Measurements from ENCODE around the gene DDX5. TPM values are rescaled to one million over a fixed set of nuclear protein-coding genes. Genes with fewer than 3 reads are reported as not detected.

Gene DDX5
- total and polyA plus RNA-seq, 2 of the 13 experiments (the other 11 are each of a cell fraction or from before 2014, with no cell fraction given) = 503 to 684 TPM

DNA sequence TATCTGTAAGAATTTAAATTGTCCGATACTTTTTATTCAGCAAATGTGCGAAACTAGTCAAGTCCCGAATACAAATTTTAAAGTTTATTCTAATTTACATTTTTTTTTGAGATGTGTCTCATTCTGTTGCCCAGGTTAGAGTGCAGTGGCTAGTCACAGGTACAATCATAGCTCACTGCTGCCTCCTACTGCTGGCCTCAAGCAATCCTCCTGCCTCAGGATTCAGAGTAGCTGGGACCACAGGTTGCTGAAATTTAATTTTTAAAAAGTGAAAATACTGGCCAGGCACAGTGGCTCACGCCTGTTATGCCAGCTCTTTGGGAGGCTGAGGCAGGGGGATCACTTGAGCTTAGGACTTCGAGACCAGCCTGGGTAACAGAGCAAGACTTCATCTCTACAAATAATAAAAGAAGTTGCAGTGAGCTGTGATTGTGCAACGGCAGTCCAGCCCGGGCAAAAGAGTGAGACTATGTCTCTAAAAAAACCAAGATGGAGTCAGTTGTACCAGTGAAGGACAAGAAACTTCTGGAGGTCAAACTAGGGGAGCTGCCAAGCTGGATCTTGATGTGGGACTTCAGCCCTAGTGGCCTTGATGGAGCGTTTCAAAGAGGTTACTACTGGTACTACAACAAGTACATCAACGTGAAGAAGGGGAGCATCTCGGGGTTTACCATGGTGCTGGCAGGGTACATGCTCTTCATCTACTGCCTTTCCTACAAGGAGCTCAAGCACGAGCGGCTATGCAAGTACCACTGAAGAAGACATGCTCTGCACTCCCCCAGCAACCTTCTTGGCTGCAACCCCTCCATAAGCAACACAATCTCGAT is 14.8 kb downstream of the DDX5 start (continued):
- TF ChIP-seq, protein P1, sequence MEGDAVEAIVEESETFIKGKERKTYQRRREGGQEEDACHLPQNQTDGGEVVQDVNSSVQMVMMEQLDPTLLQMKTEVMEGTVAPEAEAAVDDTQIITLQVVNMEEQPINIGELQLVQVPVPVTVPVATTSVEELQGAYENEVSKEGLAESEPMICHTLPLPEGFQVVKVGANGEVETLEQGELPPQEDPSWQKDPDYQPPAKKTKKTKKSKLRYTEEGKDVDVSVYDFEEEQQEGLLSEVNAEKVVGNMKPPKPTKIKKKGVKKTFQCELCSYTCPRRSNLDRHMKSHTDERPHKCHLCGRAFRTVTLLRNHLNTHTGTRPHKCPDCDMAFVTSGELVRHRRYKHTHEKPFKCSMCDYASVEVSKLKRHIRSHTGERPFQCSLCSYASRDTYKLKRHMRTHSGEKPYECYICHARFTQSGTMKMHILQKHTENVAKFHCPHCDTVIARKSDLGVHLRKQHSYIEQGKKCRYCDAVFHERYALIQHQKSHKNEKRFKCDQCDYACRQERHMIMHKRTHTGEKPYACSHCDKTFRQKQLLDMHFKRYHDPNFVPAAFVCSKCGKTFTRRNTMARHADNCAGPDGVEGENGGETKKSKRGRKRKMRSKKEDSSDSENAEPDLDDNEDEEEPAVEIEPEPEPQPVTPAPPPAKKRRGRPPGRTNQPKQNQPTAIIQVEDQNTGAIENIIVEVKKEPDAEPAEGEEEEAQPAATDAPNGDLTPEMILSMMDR (CRISPR knock-in tag; IDR thresholded peaks at IDR 0.05) = peak; percentile 70
- TF ChIP-seq ZNF335 (CRISPR knock-in tag; IDR thresholded peaks at IDR 0.05) = no peak
- TF ChIP-seq, protein P2, sequence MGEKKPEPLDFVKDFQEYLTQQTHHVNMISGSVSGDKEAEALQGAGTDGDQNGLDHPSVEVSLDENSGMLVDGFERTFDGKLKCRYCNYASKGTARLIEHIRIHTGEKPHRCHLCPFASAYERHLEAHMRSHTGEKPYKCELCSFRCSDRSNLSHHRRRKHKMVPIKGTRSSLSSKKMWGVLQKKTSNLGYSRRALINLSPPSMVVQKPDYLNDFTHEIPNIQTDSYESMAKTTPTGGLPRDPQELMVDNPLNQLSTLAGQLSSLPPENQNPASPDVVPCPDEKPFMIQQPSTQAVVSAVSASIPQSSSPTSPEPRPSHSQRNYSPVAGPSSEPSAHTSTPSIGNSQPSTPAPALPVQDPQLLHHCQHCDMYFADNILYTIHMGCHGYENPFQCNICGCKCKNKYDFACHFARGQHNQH (CRISPR knock-in tag; IDR thresholded peaks at IDR 0.05) = 0 out of 2 replicates have a peak, but pooled peaks have one; percentile 24
- peak; percentile 32; the same call in 1 of the 2 replicates for TF ChIP-seq RBFOX2 (IDR thresholded peaks at IDR 0.05; ENCODE audit: low read depth, low read length)
- TF ChIP-seq HMG20A (CRISPR knock-in tag; IDR thresholded peaks at IDR 0.05; ENCODE audit: borderline replicate concordance) = no peak

DNA sequence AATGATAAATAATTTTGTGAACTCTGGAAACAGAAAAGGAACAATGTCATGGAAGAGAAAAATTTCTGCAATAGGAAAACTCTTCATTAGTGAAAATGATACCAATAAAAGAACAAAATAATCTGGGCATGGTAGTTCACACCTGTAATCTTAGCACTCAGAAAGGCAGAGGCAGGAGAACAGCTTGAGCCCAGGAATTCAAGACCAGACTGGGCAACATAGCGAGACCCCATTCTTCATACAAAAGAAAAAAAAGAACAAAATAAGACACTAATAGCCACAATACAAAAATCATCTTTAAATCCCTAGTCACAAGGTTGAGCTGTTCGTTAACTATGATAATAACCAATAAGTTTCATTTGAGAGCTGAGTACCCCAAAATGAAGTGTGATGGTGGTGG is 17.8 kb downstream of the DDX5 start:
- BruUV-seq (replicated peaks) = no TSS peak
- H3K9me3 ChIP-seq (ENCODE audit: low read length) = no peaks in the 10 kb centered on the region
- peaks cover 13 to 55% of the 10 kb centered on the region in 2 experiments for H3K36me3 ChIP-seq (replicated peaks in 1 of 2; ENCODE audit: control insufficient read depth in 1 of 2, insufficient read depth in 2 of 2, low read length in 2 of 2)
- H3K4me1 ChIP-seq (ENCODE audit: insufficient read depth, low read length) = 0 out of 2 replicates have a peak, but pooled peaks cover 5% of the 10 kb centered on the region
- H3K4me3 ChIP-seq (replicated peaks in 1 of 3; ENCODE audit: insufficient read depth in 1 of 3, low read depth in 2 of 3, low read length in 3 of 3) = no peak overlapping the region
- WGBS (ENCODE audit: low lambda C conversion rate) = 95% methylated on average over 2 of the region's 2 CpGs
- ChIA-PET CTCF (ENCODE audit: low intra/inter-chr PET ratio, low total read pairs) (interaction anchor here (4.8 kb wide), 1 partner anchor 69 kb away, joined by 57 read pairs; no protein-coding TSS in a partner anchor), POLR2A (no interaction called here)
- FAIRE-seq (no peak), ATAC-seq (no peak), DNase-seq (ENCODE audit: low spot score) (no peak)
- no peak overlapping the region for H2AFZ ChIP-seq (ENCODE audit: low read length)
- no peak overlapping the region for H3K27ac ChIP-seq (ENCODE audit: extremely low read length, insufficient read depth, low read length)
- no peak overlapping the region for H3K9ac ChIP-seq (ENCODE audit: insufficient read depth, low read depth, low read length)
- in situ Hi-C loops (cut with HindIII; ENCODE audit: extremely low pct_ligation_motif_present, low pct_unique_long_range_greater_than_20kb) = no loop called here
- H3K79me2 ChIP-seq (ENCODE audit: insufficient read depth, low read length) = peaks cover 6% of the 10 kb centered on the region
- no peaks in the 10 kb centered on the region; the same call in 1 of the 2 replicates for H4K20me1 ChIP-seq (ENCODE audit: insufficient read depth, low read length)
- TF ChIP-seq ZNF121 (CRISPR knock-in tag; IDR thresholded peaks at IDR 0.05) = peak; percentile 69
- TF ChIP-seq ZFP37 (CRISPR knock-in tag; IDR thresholded peaks at IDR 0.05; ENCODE audit: borderline replicate concordance) = no peak
- intact Hi-C loops (cut with micrococcal nuclease; ENCODE audit: unreplicated experiment) = no loop called here
- no peak overlapping the region for H3K4me2 ChIP-seq (ENCODE audit: low read depth, low read length)
- H3K27me3 ChIP-seq (ENCODE audit: control insufficient read depth in 1 of 2, insufficient read depth in 2 of 2, low read length in 2 of 2) = no peaks in the 10 kb centered on the region

All from HepG2 (cell line).